ENCODE results near the gene ADGRA3.

DNA sequence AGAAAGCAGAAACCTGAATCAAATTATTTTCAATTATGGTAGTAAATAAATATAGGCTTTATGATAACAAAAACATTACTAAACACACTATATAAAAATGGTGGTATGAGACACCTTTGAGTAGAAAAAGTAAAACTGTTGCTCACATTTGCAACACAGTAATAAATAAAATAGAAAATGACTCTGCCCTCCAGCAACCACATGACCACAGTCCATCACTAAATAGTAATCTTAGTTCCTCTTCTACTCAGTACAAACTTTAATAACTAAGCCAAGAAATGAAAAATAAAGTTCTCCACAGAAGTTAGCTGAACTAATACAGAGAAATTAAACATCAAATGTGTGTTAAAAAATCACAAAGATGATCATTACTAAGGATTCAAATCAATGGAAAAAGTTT is 108.5 kb downstream of the ADGRA3 start:
- TF ChIP-seq, protein P1, sequence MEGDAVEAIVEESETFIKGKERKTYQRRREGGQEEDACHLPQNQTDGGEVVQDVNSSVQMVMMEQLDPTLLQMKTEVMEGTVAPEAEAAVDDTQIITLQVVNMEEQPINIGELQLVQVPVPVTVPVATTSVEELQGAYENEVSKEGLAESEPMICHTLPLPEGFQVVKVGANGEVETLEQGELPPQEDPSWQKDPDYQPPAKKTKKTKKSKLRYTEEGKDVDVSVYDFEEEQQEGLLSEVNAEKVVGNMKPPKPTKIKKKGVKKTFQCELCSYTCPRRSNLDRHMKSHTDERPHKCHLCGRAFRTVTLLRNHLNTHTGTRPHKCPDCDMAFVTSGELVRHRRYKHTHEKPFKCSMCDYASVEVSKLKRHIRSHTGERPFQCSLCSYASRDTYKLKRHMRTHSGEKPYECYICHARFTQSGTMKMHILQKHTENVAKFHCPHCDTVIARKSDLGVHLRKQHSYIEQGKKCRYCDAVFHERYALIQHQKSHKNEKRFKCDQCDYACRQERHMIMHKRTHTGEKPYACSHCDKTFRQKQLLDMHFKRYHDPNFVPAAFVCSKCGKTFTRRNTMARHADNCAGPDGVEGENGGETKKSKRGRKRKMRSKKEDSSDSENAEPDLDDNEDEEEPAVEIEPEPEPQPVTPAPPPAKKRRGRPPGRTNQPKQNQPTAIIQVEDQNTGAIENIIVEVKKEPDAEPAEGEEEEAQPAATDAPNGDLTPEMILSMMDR (IDR thresholded peaks at IDR 0.05 in 8 of 11, conservative IDR thresholded peaks at IDR 0.05 in 3 of 11) = no peak
- no peak for TF ChIP-seq POLR2AphosphoS5 (IDR thresholded peaks at IDR 0.05)

All from spleen (tissue), 7 donors.